GM21825 (cell line): ENCODE measurements around the gene LIMS1.
A peak's percentile ranks its signal among the peaks of the same experiment; 100 is the strongest.

Source experiments
- ATAC-seq: cut with Tn5 transposase; IDR thresholded peaks from one replicate; pipeline ENCODE4 v1.9.1; 2021; ENCODE audit warnings: mild to moderate bottlenecking, moderate library complexity; ENCODE audit not compliant: unreplicated experiment

The LIMS1 gene

GRCh38 chr2:108613261-108614042 lies 79.2 kb downstream of the LIMS1 start:
- ATAC-seq, result no peak

DNA sequence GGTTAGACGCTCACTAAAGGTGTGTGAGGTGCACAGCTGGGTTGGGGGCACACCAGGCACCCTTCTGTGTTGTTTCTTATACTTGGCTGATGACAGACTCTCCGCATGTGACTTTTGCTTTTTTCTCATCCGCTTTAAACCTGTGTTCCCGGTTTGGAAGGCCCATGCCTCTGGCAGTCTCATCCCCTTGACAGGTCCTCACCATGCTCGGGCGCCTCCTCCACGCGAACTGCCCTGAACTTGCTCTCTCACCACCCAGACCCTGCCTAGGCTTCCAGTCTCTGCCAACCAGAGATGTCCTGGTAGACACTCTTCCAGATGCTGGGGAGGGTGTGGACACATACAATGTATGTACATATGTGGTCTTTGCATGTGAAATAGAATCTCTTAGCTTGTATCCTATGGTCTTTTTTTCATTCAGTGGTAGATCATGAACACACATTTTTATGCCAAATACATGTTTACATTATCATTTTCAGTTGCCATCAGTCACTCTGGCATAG lies 79.8 kb downstream of the LIMS1 start:
- ATAC-seq, result no peak

DNA sequence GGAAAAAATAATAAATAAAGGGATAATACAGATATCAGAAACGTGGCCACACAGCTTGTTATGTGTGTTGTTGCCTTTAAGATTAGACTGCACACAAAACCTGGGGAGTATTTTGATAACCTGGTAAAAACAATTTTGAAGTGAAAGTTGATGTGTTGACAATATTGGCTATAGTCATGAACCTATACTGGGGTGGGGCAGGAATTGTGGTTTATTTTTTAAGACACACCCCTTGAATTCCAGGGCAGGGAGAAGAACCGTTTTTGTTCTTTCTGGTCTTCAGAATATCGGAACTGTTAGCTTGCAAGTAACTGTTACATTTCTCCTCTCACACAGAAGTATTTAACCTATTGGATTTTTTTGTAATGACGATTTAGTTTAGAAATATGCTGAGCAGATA lies 80.4 kb downstream of the LIMS1 start:
- ATAC-seq, result no peak

GRCh38 chr2:108615480-108616090 lies 81.3 kb downstream of the LIMS1 start:
- ATAC-seq, result no peak

- ATAC-seq, result no peak
These were observed 82.0 kb downstream of the LIMS1 start for GRCh38 chr2:108616318-108616717.

DNA sequence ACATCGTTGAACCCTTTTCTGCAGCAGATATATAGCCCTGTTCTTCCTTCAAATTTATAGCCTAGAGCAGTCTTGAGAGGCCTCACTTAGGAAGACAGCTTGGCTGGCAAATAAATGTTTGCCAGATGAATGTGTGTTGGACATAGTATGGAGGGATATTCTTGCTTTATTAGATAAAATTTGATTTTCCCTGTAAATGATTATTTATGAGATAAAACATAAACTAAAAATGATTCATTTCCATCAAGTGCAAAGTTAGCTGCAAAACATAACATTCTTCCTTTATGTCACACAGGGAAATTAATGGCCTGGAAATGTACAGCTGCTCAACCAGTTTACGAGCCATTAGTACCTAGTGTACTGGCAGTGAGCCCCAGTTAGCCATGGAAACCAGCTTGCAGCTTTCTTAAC lies 82.5 kb downstream of the LIMS1 start:
- no peak for ATAC-seq

GRCh38 chr2:108617617-108618016 lies 83.3 kb downstream of the LIMS1 start:
- ATAC-seq, result no peak

DNA sequence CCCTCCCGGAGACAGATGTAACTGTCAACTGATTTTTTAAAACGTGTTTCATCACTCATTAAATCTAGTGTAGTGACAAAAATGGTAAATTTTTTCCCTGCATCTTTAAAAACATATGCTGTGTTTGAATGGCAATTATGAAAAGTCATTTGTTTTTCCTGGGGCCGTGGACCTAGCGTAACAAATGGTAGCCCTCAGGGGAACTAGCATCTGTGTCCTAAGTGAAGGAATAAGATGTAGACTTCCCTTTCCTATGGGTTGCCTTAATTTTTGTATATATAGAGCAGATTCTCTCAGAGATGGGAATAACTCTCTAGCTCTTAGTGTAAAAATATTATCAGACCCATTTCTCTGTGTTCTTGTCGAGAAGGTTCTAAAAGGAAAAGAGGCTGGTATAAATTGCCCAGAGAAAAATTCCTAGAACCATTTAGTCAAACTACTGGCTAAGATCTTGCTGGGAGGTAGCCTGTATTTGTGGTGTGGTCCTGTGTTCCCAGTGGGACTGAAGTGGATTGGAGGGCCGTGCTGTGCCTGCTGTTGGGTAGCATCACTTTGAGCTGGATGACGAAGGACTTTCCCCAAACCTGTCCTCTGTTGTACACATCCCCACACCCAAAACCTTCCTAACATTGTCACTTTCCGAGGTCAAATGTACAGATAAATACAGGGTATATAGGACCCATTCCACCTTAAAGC lies 85.8 kb downstream of the LIMS1 start:
- no peak for ATAC-seq

DNA sequence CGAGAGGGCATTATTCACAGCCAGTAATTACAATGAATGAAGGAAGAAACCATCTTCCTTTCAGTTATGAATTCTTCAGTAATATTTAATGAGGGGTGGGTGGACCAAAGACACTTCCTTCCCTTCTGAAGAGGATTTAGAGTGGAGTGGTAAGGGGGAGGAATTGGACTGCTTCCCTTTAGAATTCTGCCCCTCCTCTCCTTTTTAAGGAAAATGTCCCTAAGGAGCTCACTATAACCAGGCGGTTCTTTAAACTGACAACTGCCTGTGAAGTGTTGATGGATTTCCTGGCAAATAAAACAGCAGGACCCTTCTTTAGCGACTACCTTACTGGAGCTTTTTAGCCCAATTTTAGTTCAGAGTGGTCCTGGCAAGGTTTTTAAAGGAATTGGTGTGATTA lies 86.4 kb downstream of the LIMS1 start:
- no peak for ATAC-seq

DNA sequence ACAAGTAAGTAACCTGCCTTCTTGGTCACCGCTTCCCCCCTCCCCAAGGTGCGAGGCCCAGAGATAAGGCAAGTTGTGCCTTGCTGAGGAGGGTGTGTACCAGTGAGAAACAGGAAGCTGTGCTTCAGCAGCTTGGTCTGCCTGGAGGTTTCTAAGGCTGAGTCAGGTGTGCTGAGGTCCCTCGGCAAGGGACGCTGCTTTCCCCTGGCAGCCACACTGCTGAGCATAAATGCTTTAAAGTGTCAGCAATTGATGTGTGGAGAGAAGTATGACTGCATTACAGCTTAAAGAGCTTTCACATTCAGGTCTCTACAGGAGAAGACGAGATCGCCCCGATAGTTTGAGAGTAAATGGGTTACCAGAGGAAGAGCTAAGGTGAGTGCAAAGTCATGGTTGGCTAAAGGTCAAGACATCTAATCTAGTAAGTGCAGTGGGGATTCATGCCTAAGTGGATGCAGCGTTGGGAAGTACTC lies 86.9 kb downstream of the LIMS1 start:
- peak; percentile 99 for ATAC-seq

DNA sequence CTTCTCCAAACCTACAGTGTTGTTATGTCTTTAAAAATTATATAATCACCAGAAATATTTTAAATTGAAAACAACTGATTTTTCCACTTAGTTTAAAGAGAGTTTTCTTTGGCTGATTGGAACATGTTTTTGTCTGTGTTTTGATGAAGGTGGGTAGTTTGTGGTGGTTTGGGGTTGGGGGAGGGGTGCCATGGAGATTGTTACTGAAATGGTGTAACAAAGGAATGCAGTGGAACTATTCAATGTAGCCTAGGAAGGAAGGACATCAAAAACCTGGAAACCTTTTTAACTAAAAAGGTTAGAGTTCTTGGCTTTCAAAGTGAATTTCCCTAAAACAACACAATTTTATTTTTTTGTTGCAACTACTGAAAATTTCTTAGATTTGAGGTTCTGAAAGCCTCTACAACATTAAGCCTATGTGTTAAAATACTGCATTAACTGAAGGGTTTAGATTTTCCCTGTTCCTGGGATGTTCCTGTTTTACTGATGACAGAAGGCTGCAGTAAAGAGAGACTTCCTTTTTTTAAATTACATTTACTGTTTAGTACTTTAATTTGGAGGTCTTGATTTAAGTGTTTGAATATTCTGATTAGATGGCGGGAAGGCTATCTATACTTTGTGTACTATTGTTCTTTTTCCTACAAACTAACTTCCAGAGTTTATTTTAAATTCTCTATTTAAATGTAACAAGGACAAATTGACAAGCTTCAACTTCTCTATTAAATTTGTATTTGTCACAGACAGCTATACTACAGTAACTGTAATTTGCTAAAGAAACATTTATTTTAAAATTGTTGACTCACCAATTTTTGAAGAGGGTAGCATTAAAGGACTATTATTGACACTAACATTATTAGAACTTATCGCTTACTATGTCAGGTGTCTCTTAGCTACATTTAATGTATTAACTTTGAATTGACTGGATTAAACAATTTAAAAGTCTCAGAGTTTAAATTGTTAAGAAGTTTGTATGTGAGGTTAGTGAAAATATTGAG lies 87.7 kb downstream of the LIMS1 start:
- no peak for ATAC-seq

GRCh38 chr2:108623616-108624015 lies 89.3 kb downstream of the LIMS1 start:
- ATAC-seq, result no peak

DNA sequence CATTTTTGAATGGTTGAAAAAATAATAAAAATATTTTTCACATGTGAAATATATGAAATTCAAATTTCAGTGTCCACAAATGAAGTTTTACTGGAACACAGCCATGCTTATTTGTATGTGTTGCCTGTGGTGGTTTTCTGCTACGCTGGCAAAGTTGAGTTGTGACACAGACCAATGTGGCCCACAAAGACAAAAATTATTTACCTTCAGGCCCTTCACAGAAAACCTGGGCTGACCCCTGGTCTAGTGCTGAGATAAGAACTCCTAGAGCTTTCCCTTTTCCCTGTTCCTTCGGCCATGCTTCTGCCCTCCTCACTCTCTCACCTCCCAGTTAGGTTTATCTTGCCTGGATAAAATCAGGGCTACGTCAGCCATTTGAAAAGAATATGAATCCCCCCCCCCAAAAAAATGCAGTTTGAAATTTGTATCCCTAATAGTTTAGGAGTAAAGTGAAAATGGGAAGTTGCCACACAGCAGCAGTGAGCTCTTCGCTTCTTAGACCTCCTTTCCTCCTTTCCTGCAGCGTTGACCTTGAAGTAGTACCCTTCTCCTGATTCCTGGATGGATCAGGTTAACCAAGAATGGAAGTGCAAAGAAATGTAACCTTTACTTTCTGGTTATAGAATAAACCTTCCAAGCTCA lies 91.0 kb downstream of the LIMS1 start:
- no peak for ATAC-seq

DNA sequence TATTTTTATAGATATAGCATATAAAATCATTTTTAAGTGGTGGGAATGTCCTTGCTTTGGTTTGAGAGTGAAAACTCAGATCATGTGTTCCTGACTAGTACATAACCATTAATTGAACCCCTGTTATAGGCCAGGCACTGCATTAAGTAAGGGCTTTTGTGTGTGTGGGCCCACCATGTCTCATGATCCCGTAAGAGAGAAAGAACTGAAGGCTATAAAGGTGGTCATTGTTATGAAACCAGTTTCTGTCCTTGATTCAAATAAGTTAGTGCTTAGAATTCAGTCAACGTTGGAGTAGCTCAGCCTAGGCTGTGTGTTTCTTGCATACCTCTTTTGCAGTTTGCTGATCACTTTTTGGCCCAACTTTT lies 91.5 kb downstream of the LIMS1 start:
- ATAC-seq, result no peak

DNA sequence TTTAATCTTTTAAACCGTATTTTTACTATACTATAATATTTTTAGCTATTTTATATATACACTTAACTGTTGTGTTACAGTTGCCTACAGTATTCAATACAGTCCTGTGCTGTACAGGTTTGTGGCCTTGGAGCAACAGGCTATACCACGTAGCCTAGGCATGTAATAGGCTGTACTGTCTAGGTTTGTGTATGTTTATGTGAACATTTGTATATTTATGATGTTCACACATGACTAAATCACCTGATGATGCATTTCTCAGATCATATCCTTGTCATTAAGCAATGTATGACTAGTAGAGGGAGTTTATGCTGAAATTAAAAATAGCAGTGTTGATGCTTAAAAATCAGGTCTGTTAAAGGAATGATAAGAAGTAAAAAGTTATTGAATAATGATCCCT lies 92.7 kb downstream of the LIMS1 start:
- ATAC-seq, result no peak

DNA sequence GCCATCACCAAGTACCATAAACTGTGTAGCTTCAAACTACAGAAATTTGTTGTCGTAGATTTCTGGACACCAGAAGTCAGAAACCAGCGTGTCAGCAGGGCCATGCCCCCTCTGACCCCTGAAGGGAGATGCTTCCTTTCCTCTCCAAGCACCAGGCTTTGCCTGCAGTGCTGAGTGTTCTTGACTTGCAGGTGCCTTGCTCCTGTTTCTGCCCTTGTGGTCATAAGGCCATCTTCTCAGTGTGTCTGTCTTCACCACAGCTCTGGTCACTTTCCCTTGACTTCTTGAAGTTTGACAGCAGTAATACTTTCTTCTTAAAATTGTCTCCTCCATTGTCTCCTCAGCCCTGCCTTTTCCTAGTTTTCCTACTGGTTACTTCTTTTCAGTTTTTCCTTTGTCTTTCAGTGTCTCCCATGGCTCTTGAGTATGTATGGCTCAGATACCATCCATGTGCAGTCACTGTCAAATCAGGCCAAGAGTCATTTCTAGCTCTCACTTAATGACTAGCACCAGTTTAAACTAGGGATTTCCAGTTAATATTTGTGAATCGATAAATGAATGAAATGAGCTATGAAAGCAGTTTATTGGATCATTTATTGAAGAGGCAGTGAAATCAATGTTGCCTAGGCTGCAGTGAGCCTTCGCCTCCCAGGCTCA lies 93.8 kb downstream of the LIMS1 start:
- ATAC-seq, result no peak

DNA sequence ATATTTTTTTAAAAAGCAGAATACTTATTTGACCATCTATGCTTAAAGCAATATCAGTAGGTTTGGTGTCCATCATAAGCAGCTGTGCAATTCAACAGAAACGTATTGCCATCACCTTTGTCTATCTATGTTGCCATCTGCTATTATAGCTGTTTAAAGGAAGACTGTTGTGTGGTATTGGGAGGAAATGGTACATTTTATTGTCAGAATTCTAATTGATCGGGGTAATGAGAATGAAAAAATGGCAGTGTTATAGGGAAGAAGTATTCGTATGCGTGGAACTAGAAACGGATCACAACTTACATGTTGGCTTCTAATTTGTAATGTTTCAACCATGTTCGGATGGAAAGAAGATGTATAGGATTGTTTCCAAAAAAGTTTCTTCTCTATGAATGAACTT lies 94.7 kb downstream of the LIMS1 start:
- no peak for ATAC-seq

- ATAC-seq, result no peak
These were observed 95.1 kb downstream of the LIMS1 start for GRCh38 chr2:108629417-108629816.

GRCh38 chr2:108630567-108631405 lies 96.5 kb downstream of the LIMS1 start:
- ATAC-seq, result no peak
